Thyroid gland (tissue), 4 donors: Measurements from ENCODE around the gene CCDC170.

Experiments used
- POLR2A ChIP-seq, 2 donors: fragments of 450-650 bp; IDR thresholded peaks; one replicate each; pipeline ENCODE4 v1.6.1; 2017; ENCODE audit warnings: antibody characterized with exemption in 2 of 2, mild to moderate bottlenecking in 2 of 2, moderate library complexity in 1 of 2
- TF ChIP-seq, protein P1 (sequence below), 6 experiments: fragments of 200-600 bp in 3 of 6; fragments of 450-650 bp in 3 of 6; sonication (generic) in 3 of 6; IDR thresholded peaks; one replicate each; pipeline ENCODE4 v1.5.1; 2016 to 2019; ENCODE audit warnings: antibody characterized with exemption in 6 of 6, mild to moderate bottlenecking in 2 of 6, inconsistent platforms in 1 of 6, moderate library complexity in 1 of 6

- no peak for TF ChIP-seq POLR2A (IDR thresholded peaks at IDR 0.05)
- TF ChIP-seq, protein P1, sequence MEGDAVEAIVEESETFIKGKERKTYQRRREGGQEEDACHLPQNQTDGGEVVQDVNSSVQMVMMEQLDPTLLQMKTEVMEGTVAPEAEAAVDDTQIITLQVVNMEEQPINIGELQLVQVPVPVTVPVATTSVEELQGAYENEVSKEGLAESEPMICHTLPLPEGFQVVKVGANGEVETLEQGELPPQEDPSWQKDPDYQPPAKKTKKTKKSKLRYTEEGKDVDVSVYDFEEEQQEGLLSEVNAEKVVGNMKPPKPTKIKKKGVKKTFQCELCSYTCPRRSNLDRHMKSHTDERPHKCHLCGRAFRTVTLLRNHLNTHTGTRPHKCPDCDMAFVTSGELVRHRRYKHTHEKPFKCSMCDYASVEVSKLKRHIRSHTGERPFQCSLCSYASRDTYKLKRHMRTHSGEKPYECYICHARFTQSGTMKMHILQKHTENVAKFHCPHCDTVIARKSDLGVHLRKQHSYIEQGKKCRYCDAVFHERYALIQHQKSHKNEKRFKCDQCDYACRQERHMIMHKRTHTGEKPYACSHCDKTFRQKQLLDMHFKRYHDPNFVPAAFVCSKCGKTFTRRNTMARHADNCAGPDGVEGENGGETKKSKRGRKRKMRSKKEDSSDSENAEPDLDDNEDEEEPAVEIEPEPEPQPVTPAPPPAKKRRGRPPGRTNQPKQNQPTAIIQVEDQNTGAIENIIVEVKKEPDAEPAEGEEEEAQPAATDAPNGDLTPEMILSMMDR (IDR thresholded peaks at IDR 0.05) = no peak
These were observed 48.3 kb upstream of the CCDC170 start for GRCh38 chr6:151445482-151445881.
